HepG2 (cell line): ENCODE measurements around the gene TNS4. TPM values are rescaled to one million over a fixed set of nuclear protein-coding genes. Genes with fewer than 3 reads are reported as not detected.

ENCODE experiments used
- BRCA1 ChIP-seq: sonication (generic); formaldehyde crosslinking; IDR thresholded peaks from 2 replicates; pipeline ENCODE4 v1.4.0; 2020; ENCODE audit warnings: missing genetic modification reagents
- DDIT3 ChIP-seq: sonication (generic); formaldehyde crosslinking; IDR thresholded peaks from 2 replicates; pipeline ENCODE4 v1.4.0; 2020; ENCODE audit warnings: mild to moderate bottlenecking, missing genetic modification reagents
- FIP1L1 ChIP-seq: fragments of 200-400 bp; formaldehyde crosslinking; IDR thresholded peaks from 2 replicates; pipeline ENCODE4 v1.6.1; 2018; ENCODE audit warnings: low read depth, mild to moderate bottlenecking, low read length, moderate library complexity, borderline replicate concordance; ENCODE audit not compliant: insufficient read depth
- HINFP ChIP-seq: sonication (generic); formaldehyde crosslinking; IDR thresholded peaks from 2 replicates; pipeline ENCODE4 v1.4.0; 2020; ENCODE audit warnings: low read depth, mild to moderate bottlenecking, missing genetic modification reagents
- ONECUT2 ChIP-seq: sonication (generic); formaldehyde crosslinking; IDR thresholded peaks from 2 replicates; pipeline ENCODE4 v1.4.0; 2020; ENCODE audit warnings: missing genetic modification reagents
- SPEN ChIP-seq: sonication (generic); formaldehyde crosslinking; IDR thresholded peaks from 2 replicates; pipeline ENCODE4 v1.5.1; 2020; ENCODE audit warnings: low read depth, mild to moderate bottlenecking, missing genetic modification reagents
- TBP ChIP-seq: sonication (generic); formaldehyde crosslinking; IDR thresholded peaks from 2 replicates; pipeline ENCODE4 v1.5.0; 2020; ENCODE audit warnings: missing genetic modification reagents
- TEAD2 ChIP-seq: sonication (generic); formaldehyde crosslinking; IDR thresholded peaks from 2 replicates; pipeline ENCODE4 v1.9.0; 2021; ENCODE audit warnings: missing genetic modification reagents
- TFDP1 ChIP-seq: IDR thresholded peaks from 2 replicates; pipeline ENCODE4 v1.6.1; 2016; ENCODE audit warnings: missing compliant biosample characterization, missing genetic modification reagents, borderline replicate concordance
- ZBTB26 ChIP-seq: IDR thresholded peaks from 2 replicates; pipeline ENCODE4 v1.6.1; 2016; ENCODE audit warnings: missing compliant biosample characterization, missing genetic modification reagents, borderline replicate concordance
- ZBTB39 ChIP-seq: sonication (generic); formaldehyde crosslinking; IDR thresholded peaks from 2 replicates; pipeline ENCODE4 v1.5.0; 2020; ENCODE audit warnings: missing genetic modification reagents
- ZNF10 ChIP-seq: sonication (generic); formaldehyde crosslinking; IDR thresholded peaks from 2 replicates; pipeline ENCODE4 v1.4.0; 2020; ENCODE audit warnings: mild to moderate bottlenecking, low read depth, missing genetic modification reagents, borderline replicate concordance
- ZNF225 ChIP-seq: sonication (generic); formaldehyde crosslinking; IDR thresholded peaks from 2 replicates; pipeline ENCODE4 v1.4.0; 2020; ENCODE audit warnings: mild to moderate bottlenecking, missing genetic modification reagents
- ZNF280D ChIP-seq: sonication (generic); formaldehyde crosslinking; IDR thresholded peaks from 2 replicates; pipeline ENCODE4 v1.5.1; 2020; ENCODE audit warnings: mild to moderate bottlenecking, missing genetic modification reagents
- ZNF644 ChIP-seq: IDR thresholded peaks from 2 replicates; pipeline ENCODE4 v1.6.1; 2016; ENCODE audit warnings: low read depth
- ZNF678 ChIP-seq: sonication (generic); formaldehyde crosslinking; IDR thresholded peaks from 2 replicates; pipeline ENCODE4 v1.4.0; 2020; ENCODE audit warnings: mild to moderate bottlenecking, missing genetic modification reagents
- ZZZ3 ChIP-seq: sonication (generic); formaldehyde crosslinking; IDR thresholded peaks from 2 replicates; pipeline ENCODE4 v1.4.0; 2020; ENCODE audit warnings: missing genetic modification reagents, mild to moderate bottlenecking, borderline replicate concordance
- polyA plus RNA-seq, 8 experiments: library from polyadenylated mRNA; depleted of rRNA in 3 of 8; stranded (reverse) in 7 of 8; unstranded in 1 of 8; fragments of >200 nt; fragmentation: Illumina TruSeq in 4 of 8; extraction: Trizol in 4 of 8; gene quantifications; 2 replicates each; pipeline versions ENCODE4 v1.2.1 to v1.2.3, GENCODE V29; 2011 to 2016; ENCODE audit warnings: low read depth in 4 of 8, missing spikeins in 1 of 8, mixed read lengths in 1 of 8; ENCODE audit not compliant: insufficient read depth in 1 of 8
- total RNA-seq, 5 experiments: library from RNA; depleted of rRNA; stranded (reverse); fragments of >200 nt; fragmentation: Illumina TruSeq; extraction: Trizol; gene quantifications; 2 replicates each; pipeline ENCODE4 v1.2.3, GENCODE V29; 2016; ENCODE audit warnings: low read depth in 1 of 5

The TNS4 gene
- total and polyA plus RNA-seq, 2 of the 13 experiments (the other 11 are each of a cell fraction or from before 2014, with no cell fraction given), result 0.58 to 2.1 TPM

GRCh38 chr17:40443196-40443987, 58.0 kb downstream of the TNS4 start, which contains the start of gene IGFBP4 (continued):
- TF ChIP-seq SPEN (CRISPR knock-in tag), result peak; percentile 81
- TF ChIP-seq ZBTB26 (CRISPR knock-in tag), result peak; percentile 68; the same call in 1 of the 2 replicates
- TF ChIP-seq ONECUT2 (CRISPR knock-in tag), result no peak; the same call in 1 of the 2 replicates
- TF ChIP-seq ZNF10 (CRISPR knock-in tag), result no peak
- TF ChIP-seq ZNF678 (CRISPR knock-in tag), result no peak
- peak; percentile 95 for TF ChIP-seq TEAD2 (CRISPR knock-in tag)
- TF ChIP-seq ZBTB39, result no peak
- TF ChIP-seq DDIT3 (CRISPR knock-in tag), result no peak
- no peak for TF ChIP-seq BRCA1 (CRISPR knock-in tag)
- no peak for TF ChIP-seq FIP1L1
- TF ChIP-seq ZNF225 (CRISPR knock-in tag), result peak; percentile 24; the same call in 1 of the 2 replicates
- no peak; the same call in 1 of the 2 replicates for TF ChIP-seq ZZZ3
- 0 out of 2 replicates have a peak, but pooled peaks have one; percentile 9 for TF ChIP-seq TBP (CRISPR knock-in tag)
- no peak for TF ChIP-seq ZNF644 (CRISPR knock-in tag)
- peak; percentile 91 for TF ChIP-seq TFDP1 (CRISPR knock-in tag)
- no peak for TF ChIP-seq HINFP (CRISPR knock-in tag)
- TF ChIP-seq ZNF280D (CRISPR knock-in tag), result no peak
